H9 (cell line): Measurements from ENCODE around the gene GABRB2. TPM values are rescaled to one million over a fixed set of nuclear protein-coding genes. Genes with fewer than 3 reads are reported as not detected.

Experiments
- DNase-seq: peaks from one replicate; pipeline ENCODE4 v3.0.0-alpha.2; 2017
- H2AFZ ChIP-seq: one replicate; pipeline ENCODE4 v1.6.1; 2013; ENCODE audit warnings: mild to moderate bottlenecking, low read length, control low read depth, moderate library complexity
- H2AK5ac ChIP-seq: 2 replicates; pipeline ENCODE4 v1.6.1; 2013; ENCODE audit warnings: low read length, control low read depth, mixed read lengths; ENCODE audit not compliant: insufficient read length
- H2BK120ac ChIP-seq: one replicate; pipeline ENCODE4 v1.6.1; 2013; ENCODE audit warnings: low read depth, mild to moderate bottlenecking, low read length, control low read depth, inconsistent platforms; ENCODE audit not compliant: poor library complexity, severe bottlenecking
- H2BK12ac ChIP-seq: 2 replicates; pipeline ENCODE4 v1.6.1; 2013; ENCODE audit warnings: low read length, control low read depth, mixed read lengths, low read depth; ENCODE audit not compliant: insufficient read length
- H2BK15ac ChIP-seq: 2 replicates; pipeline ENCODE4 v1.6.1; 2013; ENCODE audit warnings: low read depth, low read length, control low read depth
- H2BK20ac ChIP-seq: one replicate; pipeline ENCODE4 v1.6.1; 2013; ENCODE audit warnings: low read depth, mild to moderate bottlenecking, low read length, control low read depth, inconsistent platforms; ENCODE audit not compliant: poor library complexity, severe bottlenecking
- H2BK5ac ChIP-seq: 2 replicates; pipeline ENCODE4 v1.6.1; 2013; ENCODE audit warnings: low read length, control low read depth, mixed read lengths; ENCODE audit not compliant: insufficient read length
- H3K14ac ChIP-seq: 2 replicates; pipeline ENCODE4 v1.6.1; 2013; ENCODE audit warnings: low read length, control low read depth; ENCODE audit not compliant: insufficient read depth
- H3K18ac ChIP-seq: 2 replicates; pipeline ENCODE4 v1.6.1; 2013; ENCODE audit warnings: low read depth, mild to moderate bottlenecking, mixed read lengths, low read length, control low read depth; ENCODE audit not compliant: insufficient read length
- H3K23ac ChIP-seq: 2 replicates; pipeline ENCODE4 v1.6.1; 2013; ENCODE audit warnings: low read length, control low read depth, mixed read lengths, low read depth; ENCODE audit not compliant: insufficient read length
- H3K23me2 ChIP-seq: 2 replicates; pipeline ENCODE4 v1.6.1; 2013; ENCODE audit warnings: low read depth, mild to moderate bottlenecking, mixed read lengths, low read length, control low read depth; ENCODE audit not compliant: insufficient read length, poor library complexity, severe bottlenecking
- H3K27ac ChIP-seq: 2 replicates; pipeline ENCODE4 v1.5.1; 2013; ENCODE audit warnings: low read length, control low read depth, mixed read lengths, low read depth; ENCODE audit not compliant: insufficient read length
- H3K27me3 ChIP-seq: 2 replicates; pipeline ENCODE4 v1.6.1; 2013; ENCODE audit warnings: low read length, control low read depth, inconsistent platforms; ENCODE audit not compliant: insufficient read depth
- H3K4ac ChIP-seq: 2 replicates; pipeline ENCODE4 v1.6.1; 2013; ENCODE audit warnings: low read depth, mild to moderate bottlenecking, control low read depth, inconsistent platforms, low read length, moderate library complexity
- H3K4me1 ChIP-seq: 2 replicates; pipeline ENCODE4 v1.6.1; 2013; ENCODE audit warnings: low read length, control low read depth, inconsistent platforms; ENCODE audit not compliant: insufficient read depth
- H3K4me2 ChIP-seq: 2 replicates; pipeline ENCODE4 v1.6.1; 2013; ENCODE audit warnings: low read length, control low read depth, mixed read lengths; ENCODE audit not compliant: insufficient read length, insufficient read depth
- H3K56ac ChIP-seq: 2 replicates; pipeline ENCODE4 v1.6.1; 2013; ENCODE audit warnings: low read depth, mild to moderate bottlenecking, mixed read lengths, low read length, control low read depth; ENCODE audit not compliant: insufficient read length
- H3K79me1 ChIP-seq: 2 replicates; pipeline ENCODE4 v1.6.1; 2013; ENCODE audit warnings: low read depth, mild to moderate bottlenecking, moderate library complexity, low read length, control low read depth, inconsistent platforms; ENCODE audit not compliant: insufficient read depth, poor library complexity, severe bottlenecking
- H3K79me2 ChIP-seq: 2 replicates; pipeline ENCODE4 v1.6.1; 2013; ENCODE audit warnings: low read length, control low read depth, inconsistent platforms; ENCODE audit not compliant: insufficient read depth
- H3K9ac ChIP-seq: 2 replicates; pipeline ENCODE4 v1.6.1; 2013; ENCODE audit warnings: low read length, control low read depth, mixed read lengths; ENCODE audit not compliant: insufficient read length; ENCODE audit errors: extremely low read depth
- H3K9me3 ChIP-seq: one replicate; pipeline ENCODE4 v1.6.1; 2013; ENCODE audit warnings: low read depth, low read length, inconsistent platforms; ENCODE audit not compliant: control insufficient read depth
- H3T11ph ChIP-seq: one replicate; pipeline ENCODE4 v1.6.1; 2013; ENCODE audit warnings: mild to moderate bottlenecking, low read length, control low read depth, inconsistent platforms
- H4K20me1 ChIP-seq: one replicate; pipeline ENCODE4 v1.6.1; 2013; ENCODE audit not compliant: control insufficient read depth, insufficient read length, insufficient read depth
- H4K5ac ChIP-seq: 2 replicates; pipeline ENCODE4 v1.6.1; 2013; ENCODE audit warnings: low read depth, mild to moderate bottlenecking, mixed read lengths, low read length, control low read depth; ENCODE audit not compliant: insufficient read length
- H4K8ac ChIP-seq: replicated peaks from 2 replicates; pipeline ENCODE4 v1.6.1; 2013; ENCODE audit warnings: low read length, control low read depth, mixed read lengths, low read depth; ENCODE audit not compliant: insufficient read length
- H4K91ac ChIP-seq: 2 replicates; pipeline ENCODE4 v1.6.1; 2013; ENCODE audit warnings: low read depth, mild to moderate bottlenecking, moderate library complexity, mixed read lengths, low read length, control low read depth; ENCODE audit not compliant: insufficient read length
- H3K27ac Mint-ChIP-seq, 3 experiments: 2 replicates in 2 of 3; 3 replicates in 1 of 3; pipeline ENCODE4 v1.8.0; 2020 to 2021; ENCODE audit warnings: mixed read lengths in 3 of 3, mild to moderate bottlenecking in 1 of 3, moderate library complexity in 1 of 3
- H3K27me3 Mint-ChIP-seq: 2 replicates; pipeline ENCODE4 v1.8.0; 2021; ENCODE audit warnings: low read depth, mild to moderate bottlenecking, moderate library complexity, mixed read lengths
- H3K36me3 Mint-ChIP-seq, 3 experiments: 2 replicates in 2 of 3; 3 replicates in 1 of 3; pipeline ENCODE4 v1.8.0; 2020 to 2021; ENCODE audit warnings: low read depth in 3 of 3, mixed read lengths in 3 of 3; ENCODE audit not compliant: insufficient read depth in 1 of 3
- H3K4me1 Mint-ChIP-seq, 2 experiments: 2 replicates each; pipeline ENCODE4 v1.8.0; 2020; ENCODE audit warnings: mixed read lengths in 2 of 2
- H3K4me3 Mint-ChIP-seq, 2 experiments: 2 replicates in 1 of 2; 3 replicates in 1 of 2; pipeline ENCODE4 v1.8.0; 2020 to 2021; ENCODE audit warnings: mild to moderate bottlenecking in 2 of 2, mixed read lengths in 2 of 2, moderate library complexity in 1 of 2
- H3K9me3 Mint-ChIP-seq, 2 experiments: 2 replicates in 1 of 2; 3 replicates in 1 of 2; pipeline ENCODE4 v1.8.0; 2020; ENCODE audit warnings: mild to moderate bottlenecking in 2 of 2, mixed read lengths in 2 of 2, moderate library complexity in 1 of 2
- WGBS: extraction: QIAGEN DNeasy Blood & Tissue Kit; methylation state at CpG from one replicate; pipeline ENCODE4 v1.1.7; 2013; ENCODE audit warnings: missing lambda C conversion rate, low lambda C conversion rate, mixed read lengths; ENCODE audit not compliant: insufficient read length; ENCODE audit errors: extremely low coverage; 5-methylcytosine and 5-hydroxymethylcytosine counted together
- total RNA-seq: library from RNA; stranded (reverse); gene quantifications from 2 replicates; pipeline ENCODE4 v1.2.1, GENCODE V29; 2021
- TF ChIP-seq, protein P1 (sequence below): fragments of 200-600 bp; sonication (generic); conservative IDR thresholded peaks from 3 replicates; pipeline ENCODE4 v1.8.0; 2021; ENCODE audit warnings: antibody characterized with exemption, mild to moderate bottlenecking

The GABRB2 gene
- total RNA-seq, 1 experiment from 2014 or later, result 0.20 TPM

DNA sequence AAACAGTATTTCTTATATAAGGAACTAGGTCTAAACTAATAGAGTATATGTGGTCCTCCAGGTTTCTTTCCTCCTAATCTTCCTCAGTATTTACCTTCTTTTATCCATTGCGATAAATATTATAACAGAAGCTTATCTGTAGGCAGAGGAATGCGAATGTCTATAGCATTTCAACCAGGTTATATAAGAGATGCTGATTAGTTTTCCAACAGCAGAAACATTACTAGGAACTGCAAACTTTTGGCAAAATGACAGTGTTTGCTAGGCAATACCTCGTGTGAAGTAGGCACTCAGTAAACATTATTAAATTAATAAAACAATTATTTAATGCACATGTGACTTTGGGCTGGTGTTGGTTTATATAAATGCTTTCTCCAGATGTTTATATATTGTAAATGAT is 206.5 kb downstream of the GABRB2 start:
- Histone ChIP-seq H3K23me2 (no peaks in the 10 kb centered on the region), H3K9me3 (no peaks in the 10 kb centered on the region), H4K8ac (no peak overlapping the region), H2BK5ac (no peak overlapping the region), H3K18ac (no peak overlapping the region), H4K91ac (no peak overlapping the region), H3K4me2 (no peak overlapping the region), H3K4me1 (no peaks in the 10 kb centered on the region), H4K5ac (no peak overlapping the region), H2BK120ac (no peak overlapping the region), H3K14ac (no peak overlapping the region), H2BK20ac (no peak overlapping the region), H3K23ac (no peak overlapping the region), H2BK12ac (no peak overlapping the region), H3K79me2 (no peaks in the 10 kb centered on the region), H2BK15ac (no peak overlapping the region), H3K27me3 (no peaks in the 10 kb centered on the region), H4K20me1 (no peaks in the 10 kb centered on the region), H3T11ph (no peak overlapping the region), H3K9ac (no peak overlapping the region), H3K4ac (no peak overlapping the region), H2AK5ac (no peak overlapping the region), H3K27ac (no peak overlapping the region), H3K56ac (no peak overlapping the region), H2AFZ (no peak overlapping the region), H3K79me1 (no peaks in the 10 kb centered on the region)
- no peak overlapping the region for H3K4me3 Mint-ChIP-seq
- H3K27ac Mint-ChIP-seq, result no peak overlapping the region
- H3K4me1 Mint-ChIP-seq, result peaks cover 0 to 5% of the 10 kb centered on the region in 2 experiments; a peak in 3 of 4 replicates
- no peaks in the 10 kb centered on the region for H3K9me3 Mint-ChIP-seq
- DNase-seq, result no peak
- WGBS, result no CpG with 5 or more reads among the region's 3 CpGs
- no peaks in the 10 kb centered on the region for H3K27me3 Mint-ChIP-seq
- no peaks in the 10 kb centered on the region for H3K36me3 Mint-ChIP-seq
- TF ChIP-seq, protein P1, sequence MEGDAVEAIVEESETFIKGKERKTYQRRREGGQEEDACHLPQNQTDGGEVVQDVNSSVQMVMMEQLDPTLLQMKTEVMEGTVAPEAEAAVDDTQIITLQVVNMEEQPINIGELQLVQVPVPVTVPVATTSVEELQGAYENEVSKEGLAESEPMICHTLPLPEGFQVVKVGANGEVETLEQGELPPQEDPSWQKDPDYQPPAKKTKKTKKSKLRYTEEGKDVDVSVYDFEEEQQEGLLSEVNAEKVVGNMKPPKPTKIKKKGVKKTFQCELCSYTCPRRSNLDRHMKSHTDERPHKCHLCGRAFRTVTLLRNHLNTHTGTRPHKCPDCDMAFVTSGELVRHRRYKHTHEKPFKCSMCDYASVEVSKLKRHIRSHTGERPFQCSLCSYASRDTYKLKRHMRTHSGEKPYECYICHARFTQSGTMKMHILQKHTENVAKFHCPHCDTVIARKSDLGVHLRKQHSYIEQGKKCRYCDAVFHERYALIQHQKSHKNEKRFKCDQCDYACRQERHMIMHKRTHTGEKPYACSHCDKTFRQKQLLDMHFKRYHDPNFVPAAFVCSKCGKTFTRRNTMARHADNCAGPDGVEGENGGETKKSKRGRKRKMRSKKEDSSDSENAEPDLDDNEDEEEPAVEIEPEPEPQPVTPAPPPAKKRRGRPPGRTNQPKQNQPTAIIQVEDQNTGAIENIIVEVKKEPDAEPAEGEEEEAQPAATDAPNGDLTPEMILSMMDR, result no peak
